Ishikawa (cell line): ENCODE results near the gene GOLGA6C.

Experiments
- CEBPB ChIP-seq: IDR thresholded peaks from 2 replicates; pipeline ENCODE4 v1.6.1; 2012
- CREB1 ChIP-seq: IDR thresholded peaks from 2 replicates; pipeline ENCODE4 v1.6.1; 2012; ENCODE audit warnings: low read depth
- EGR1 ChIP-seq: IDR thresholded peaks from 2 replicates; pipeline ENCODE4 v1.6.1; 2012
- EP300 ChIP-seq: IDR thresholded peaks from 2 replicates; pipeline ENCODE4 v1.6.1; 2012; ENCODE audit warnings: borderline replicate concordance
- FOXM1 ChIP-seq: IDR thresholded peaks from 2 replicates; pipeline ENCODE4 v1.6.1; 2012; ENCODE audit warnings: low read depth, borderline replicate concordance
- NFIC ChIP-seq: IDR thresholded peaks from 2 replicates; pipeline ENCODE4 v1.6.1; 2012
- RAD21 ChIP-seq: IDR thresholded peaks from 2 replicates; pipeline ENCODE4 v1.6.1; 2012; ENCODE audit warnings: low read depth
- TAF1 ChIP-seq: IDR thresholded peaks from 2 replicates; pipeline ENCODE4 v1.6.1; 2012; ENCODE audit warnings: low read depth, mild to moderate bottlenecking
- TEAD4 ChIP-seq: IDR thresholded peaks from 2 replicates; pipeline ENCODE4 v1.6.1; 2012
- ZBTB7A ChIP-seq: IDR thresholded peaks from 2 replicates; pipeline ENCODE4 v1.6.1; 2012; ENCODE audit warnings: low read depth
- TF ChIP-seq, protein P1 (sequence below): IDR thresholded peaks from 2 replicates; pipeline ENCODE4 v1.6.1; 2012
- TF ChIP-seq, protein P2 (sequence below): IDR thresholded peaks from 2 replicates; pipeline ENCODE4 v1.6.1; 2012; ENCODE audit warnings: low read depth, mild to moderate bottlenecking
- TF ChIP-seq, protein P3 (sequence below): IDR thresholded peaks from 2 replicates; pipeline ENCODE4 v1.6.1; 2012

GOLGA6C gene

DNA sequence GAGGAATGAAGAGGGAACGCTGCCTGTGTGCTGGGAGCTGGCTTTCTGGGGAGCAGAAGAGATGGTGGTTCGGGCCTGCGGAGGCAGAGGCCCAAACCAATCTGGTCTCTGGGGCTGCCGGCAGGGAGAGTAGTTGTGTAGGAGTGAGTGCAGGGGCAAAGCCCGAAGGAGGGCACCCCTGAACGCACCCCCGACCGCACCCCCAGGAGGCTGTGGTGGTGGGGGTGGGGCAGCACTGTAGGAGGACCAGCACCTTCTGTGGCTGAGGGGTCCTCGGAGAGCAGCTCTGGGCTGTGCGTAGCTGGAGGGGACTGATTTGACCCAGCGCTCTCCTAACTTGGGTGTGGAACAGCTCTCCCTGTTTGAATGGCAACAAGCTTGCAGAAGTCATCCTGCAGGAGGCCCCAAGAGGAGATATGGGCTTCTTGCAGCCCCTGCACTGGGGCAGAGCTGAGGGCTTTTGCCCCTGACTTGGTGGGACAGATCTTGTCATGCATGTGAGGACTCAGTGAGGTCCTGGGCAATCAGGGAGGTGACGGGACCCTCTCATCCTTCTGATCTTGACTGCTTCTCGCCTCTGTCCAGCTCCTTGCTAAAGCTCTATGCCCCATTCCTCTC lies 30.4 kb upstream of the GOLGA6C start:
- TF ChIP-seq FOXM1 (no peak), ZBTB7A (no peak), RAD21 (no peak)
- TF ChIP-seq, protein P1, sequence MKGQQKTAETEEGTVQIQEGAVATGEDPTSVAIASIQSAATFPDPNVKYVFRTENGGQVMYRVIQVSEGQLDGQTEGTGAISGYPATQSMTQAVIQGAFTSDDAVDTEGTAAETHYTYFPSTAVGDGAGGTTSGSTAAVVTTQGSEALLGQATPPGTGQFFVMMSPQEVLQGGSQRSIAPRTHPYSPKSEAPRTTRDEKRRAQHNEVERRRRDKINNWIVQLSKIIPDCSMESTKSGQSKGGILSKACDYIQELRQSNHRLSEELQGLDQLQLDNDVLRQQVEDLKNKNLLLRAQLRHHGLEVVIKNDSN: no peak

DNA sequence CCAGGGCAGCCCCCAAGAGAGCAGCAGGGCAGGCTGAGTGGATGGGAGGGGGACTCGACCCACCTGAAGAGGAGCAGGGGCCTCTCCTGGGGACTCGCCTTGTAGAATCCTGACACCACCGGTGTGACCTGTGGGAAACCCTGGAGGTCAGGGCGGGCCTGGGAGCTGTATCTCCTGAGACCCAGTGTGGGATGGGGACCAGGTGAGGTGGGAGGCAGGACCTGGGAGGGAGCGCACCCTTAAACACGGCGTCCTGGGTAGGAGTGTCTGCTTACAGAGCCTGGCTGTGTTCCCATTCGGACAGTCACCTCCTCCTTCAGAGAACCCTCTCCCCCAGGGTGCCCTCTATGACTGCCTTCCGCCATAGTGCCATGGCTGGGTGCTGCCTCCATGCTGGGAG lies 29.3 kb upstream of the GOLGA6C start:
- no peak for TF ChIP-seq FOXM1
- no peak for TF ChIP-seq EGR1

DNA sequence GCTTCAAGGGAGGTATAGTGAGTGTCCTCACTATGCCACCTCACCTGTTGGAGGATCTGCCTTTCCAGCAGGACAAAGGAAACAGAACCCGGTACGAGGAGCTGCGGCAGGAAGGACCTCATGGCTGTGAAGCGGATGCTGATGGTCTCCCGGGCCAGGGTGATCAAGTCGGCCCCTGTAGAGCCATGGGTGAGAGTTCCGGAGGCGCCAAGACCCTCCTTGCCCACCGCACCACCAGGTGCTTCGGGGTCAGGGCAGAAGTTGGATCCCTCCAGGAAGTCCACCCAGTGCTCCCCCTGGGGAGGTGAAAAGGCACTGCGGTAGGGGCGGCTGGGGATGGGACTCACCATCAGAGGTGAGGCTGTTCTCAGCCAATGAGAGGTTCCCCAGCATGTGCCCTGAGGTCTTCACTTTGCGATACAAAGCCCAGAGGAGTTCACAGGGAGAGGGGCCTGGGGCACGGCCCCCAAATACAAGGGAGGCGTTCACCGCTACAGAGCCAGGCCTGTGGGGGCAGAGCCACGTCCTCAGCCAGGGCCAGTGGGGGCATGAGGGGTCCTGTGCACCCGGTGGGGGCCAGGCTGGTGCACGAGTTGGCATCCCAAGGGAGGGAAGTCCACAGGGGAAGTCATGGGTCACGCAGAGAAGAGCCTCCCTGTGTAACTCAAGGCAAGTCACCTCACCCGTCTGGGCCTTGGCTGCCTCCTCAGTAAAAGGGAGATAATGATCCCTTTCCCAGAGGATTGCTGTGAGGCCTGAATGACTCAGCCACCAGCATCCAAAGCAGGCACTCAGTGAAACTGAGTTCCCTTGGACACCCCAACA lies 28.7 kb upstream of the GOLGA6C start:
- TF ChIP-seq, protein P2, sequence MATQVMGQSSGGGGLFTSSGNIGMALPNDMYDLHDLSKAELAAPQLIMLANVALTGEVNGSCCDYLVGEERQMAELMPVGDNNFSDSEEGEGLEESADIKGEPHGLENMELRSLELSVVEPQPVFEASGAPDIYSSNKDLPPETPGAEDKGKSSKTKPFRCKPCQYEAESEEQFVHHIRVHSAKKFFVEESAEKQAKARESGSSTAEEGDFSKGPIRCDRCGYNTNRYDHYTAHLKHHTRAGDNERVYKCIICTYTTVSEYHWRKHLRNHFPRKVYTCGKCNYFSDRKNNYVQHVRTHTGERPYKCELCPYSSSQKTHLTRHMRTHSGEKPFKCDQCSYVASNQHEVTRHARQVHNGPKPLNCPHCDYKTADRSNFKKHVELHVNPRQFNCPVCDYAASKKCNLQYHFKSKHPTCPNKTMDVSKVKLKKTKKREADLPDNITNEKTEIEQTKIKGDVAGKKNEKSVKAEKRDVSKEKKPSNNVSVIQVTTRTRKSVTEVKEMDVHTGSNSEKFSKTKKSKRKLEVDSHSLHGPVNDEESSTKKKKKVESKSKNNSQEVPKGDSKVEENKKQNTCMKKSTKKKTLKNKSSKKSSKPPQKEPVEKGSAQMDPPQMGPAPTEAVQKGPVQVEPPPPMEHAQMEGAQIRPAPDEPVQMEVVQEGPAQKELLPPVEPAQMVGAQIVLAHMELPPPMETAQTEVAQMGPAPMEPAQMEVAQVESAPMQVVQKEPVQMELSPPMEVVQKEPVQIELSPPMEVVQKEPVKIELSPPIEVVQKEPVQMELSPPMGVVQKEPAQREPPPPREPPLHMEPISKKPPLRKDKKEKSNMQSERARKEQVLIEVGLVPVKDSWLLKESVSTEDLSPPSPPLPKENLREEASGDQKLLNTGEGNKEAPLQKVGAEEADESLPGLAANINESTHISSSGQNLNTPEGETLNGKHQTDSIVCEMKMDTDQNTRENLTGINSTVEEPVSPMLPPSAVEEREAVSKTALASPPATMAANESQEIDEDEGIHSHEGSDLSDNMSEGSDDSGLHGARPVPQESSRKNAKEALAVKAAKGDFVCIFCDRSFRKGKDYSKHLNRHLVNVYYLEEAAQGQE: no peak
- TF ChIP-seq FOXM1: no peak
- TF ChIP-seq CREB1: no peak
- TF ChIP-seq TAF1: no peak
- TF ChIP-seq EGR1: no peak

DNA sequence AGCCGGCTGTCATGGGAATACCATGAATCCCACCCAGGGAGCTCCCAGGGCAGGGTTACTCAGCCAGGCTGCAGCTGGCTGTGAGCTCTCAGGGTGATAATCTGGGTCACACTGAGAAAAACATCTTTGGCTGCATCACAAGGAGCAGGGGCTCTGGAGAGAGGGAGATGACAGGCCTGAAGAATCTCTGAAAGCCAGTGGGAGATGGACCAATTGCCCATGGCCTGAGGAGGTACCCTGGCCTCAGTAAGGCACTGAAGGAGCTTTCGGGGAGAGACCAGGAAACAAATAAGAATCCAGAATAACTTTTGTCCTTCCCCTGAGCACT lies 28.2 kb upstream of the GOLGA6C start:
- TF ChIP-seq NFIC (no peak), RAD21 (no peak)
- TF ChIP-seq, protein P3, sequence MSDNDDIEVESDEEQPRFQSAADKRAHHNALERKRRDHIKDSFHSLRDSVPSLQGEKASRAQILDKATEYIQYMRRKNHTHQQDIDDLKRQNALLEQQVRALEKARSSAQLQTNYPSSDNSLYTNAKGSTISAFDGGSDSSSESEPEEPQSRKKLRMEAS: no peak

DNA sequence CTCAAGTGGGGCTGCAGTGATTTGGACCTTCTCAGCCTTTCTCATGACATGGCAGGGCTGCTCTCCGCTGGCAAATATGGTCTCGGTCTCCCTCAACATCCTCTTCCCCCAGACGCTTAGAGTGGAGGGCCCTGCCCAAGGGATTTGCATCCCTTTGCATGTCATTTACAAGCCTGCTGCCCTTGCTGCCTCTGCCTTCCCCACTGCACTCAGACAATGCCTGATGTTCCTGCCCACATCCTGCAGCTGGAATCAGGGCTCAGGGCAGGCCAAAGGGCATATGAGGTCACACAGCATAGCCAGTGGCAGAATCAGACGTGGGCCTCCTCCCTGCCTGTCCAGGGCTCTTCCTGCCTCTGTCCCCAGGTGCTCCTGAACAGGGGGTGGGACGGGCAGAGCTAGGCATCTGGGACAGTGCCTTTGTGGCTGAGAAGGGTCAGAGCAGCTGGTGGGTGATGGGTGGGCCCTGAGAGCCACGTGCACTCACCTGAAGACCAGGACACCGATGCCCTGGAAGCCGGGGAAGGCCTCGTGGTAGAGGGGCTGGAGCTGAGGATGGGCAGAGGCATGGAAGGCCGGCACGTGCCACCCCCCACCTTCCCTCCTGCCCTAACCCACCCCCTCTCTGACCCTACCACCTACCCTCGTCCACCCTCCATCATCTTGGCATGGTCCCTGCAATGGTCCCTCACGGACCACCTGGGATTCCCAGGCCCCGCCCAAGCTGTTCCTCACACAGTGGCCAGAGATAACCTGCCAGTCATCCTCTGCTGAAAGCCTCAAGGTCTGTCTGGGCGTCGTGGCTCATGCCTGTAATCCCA lies 27.4 kb upstream of the GOLGA6C start:
- TF ChIP-seq TAF1 (no peak), CEBPB (no peak), RAD21 (no peak)
- TF ChIP-seq, protein P1: no peak

DNA sequence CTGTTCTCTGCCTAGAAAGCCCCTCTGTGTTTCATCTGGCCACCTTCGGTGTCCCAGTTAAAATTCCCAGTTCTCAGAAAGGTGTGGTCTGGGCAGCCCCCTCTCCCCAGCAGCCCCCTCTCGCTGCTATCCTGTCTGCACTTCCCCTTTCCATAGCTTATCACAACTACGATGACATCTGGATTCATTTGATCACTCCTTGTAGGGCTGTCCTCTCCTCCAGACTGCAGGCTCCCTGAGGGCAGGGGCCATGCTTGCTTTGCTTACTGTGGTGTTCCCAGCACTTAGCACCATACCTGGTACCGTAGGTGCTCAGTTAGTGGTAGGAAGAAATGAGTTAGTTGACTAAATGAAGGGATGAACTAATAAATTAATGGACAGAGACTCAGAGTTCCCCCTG lies 26.3 kb upstream of the GOLGA6C start:
- no peak for TF ChIP-seq FOXM1

DNA sequence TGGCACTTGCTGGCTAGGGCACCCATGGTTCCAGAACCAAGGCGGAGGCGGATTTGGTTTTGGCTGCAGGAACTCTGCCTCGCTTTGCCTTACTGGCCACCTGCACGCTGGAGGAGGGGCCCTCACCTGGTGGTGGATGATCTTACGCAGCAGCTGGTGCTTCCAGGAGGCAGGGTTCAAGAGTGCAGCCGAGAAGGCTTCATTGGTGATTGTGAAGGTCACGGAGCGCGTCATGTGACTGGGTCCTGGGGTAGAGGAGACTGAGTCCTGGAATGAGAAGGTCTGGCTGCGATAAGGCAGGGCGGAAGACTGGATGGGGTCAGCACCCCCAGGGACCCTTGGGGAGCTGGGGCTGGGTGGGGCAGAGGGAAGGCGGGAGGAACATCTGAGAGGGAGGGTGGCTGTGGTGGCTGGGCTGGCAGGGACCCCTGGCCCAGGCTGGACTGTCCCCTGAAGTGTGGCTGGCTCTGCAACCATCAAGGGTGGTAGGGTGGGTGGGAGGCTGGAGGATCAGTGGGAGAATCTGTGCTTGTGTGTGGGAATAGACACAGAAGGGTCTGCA lies 25.8 kb upstream of the GOLGA6C start:
- no peak for TF ChIP-seq CEBPB
- TF ChIP-seq, protein P1: no peak; the same call in 1 of the 2 replicates

DNA sequence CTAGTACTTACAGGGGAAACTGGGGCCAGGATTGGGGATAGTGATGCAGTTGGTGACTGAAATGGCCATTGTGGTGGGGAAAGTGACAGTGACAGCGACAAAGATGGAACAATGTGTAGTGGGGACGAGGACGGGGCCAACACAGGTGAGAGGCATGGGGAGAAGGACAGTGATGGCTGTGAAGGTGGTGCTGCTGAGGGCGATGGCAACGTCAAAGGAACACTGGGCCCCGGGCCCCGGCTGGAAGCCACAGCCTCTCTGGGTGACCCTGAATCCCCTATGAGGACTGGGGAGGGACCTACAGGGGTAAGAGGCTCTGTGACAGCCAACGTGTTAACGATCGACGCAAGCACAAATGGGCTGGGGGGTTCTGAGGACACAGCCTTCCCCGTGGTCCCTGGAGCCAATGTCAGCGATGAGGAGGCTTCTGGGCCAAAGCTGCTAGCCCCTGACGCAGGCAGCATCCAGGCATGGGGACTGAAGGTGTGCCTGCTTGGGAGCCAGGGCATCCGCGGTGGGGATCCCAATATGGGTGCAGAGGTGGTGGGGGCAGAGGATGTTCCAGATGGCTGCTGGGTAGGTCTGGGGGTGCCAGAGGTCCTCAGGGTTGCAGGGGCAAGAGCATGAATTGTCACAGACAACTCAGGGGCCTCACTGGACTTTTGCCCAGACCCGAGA lies 25.2 kb upstream of the GOLGA6C start:
- TF ChIP-seq, protein P2: no peak
- TF ChIP-seq ZBTB7A: no peak
- no peak for TF ChIP-seq TAF1
- no peak for TF ChIP-seq TEAD4
- no peak for TF ChIP-seq NFIC
- no peak for TF ChIP-seq EP300
- no peak for TF ChIP-seq CREB1
